OCI-LY3 (cell line): ENCODE results near the gene TMEM63A.

ENCODE experiments used
- CTCF ChIP-seq: fragments of 200-600, 300-600 bp; sonication (generic); IDR thresholded peaks from 2 replicates; pipeline ENCODE4 v1.5.1; 2014; ENCODE audit warnings: antibody characterized with exemption, low read length, low read depth
- EZH2phosphoT487 ChIP-seq: fragments of 200-600 bp; shearing (Covaris generic); IDR thresholded peaks from 2 replicates; pipeline ENCODE4 v1.6.1; 2018; ENCODE audit warnings: antibody characterized with exemption, mixed run types, low read depth

GRCh38 chr1:225809842-225810578 is 72.2 kb downstream of the TMEM63A start, which contains the start of gene EPHX1:
- TF ChIP-seq CTCF, result peak; percentile 18; the same call in 1 of the 2 replicates
- no peak for TF ChIP-seq EZH2phosphoT487
